HG03378 (cell line): ENCODE measurements around the gene CST2.
"Not testable (repeated sequence)": the region's sequence is repeated elsewhere in the genome, so short reads cannot be mapped to it uniquely, and the experiment has no call there.

Source experiments
- ATAC-seq: cut with Tn5 transposase; IDR thresholded peaks from one replicate; pipeline ENCODE4 v1.9.1; 2021; ENCODE audit warnings: mild to moderate bottlenecking, moderate library complexity; ENCODE audit not compliant: unreplicated experiment

CST2 gene, protein sequence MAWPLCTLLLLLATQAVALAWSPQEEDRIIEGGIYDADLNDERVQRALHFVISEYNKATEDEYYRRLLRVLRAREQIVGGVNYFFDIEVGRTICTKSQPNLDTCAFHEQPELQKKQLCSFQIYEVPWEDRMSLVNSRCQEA

DNA sequence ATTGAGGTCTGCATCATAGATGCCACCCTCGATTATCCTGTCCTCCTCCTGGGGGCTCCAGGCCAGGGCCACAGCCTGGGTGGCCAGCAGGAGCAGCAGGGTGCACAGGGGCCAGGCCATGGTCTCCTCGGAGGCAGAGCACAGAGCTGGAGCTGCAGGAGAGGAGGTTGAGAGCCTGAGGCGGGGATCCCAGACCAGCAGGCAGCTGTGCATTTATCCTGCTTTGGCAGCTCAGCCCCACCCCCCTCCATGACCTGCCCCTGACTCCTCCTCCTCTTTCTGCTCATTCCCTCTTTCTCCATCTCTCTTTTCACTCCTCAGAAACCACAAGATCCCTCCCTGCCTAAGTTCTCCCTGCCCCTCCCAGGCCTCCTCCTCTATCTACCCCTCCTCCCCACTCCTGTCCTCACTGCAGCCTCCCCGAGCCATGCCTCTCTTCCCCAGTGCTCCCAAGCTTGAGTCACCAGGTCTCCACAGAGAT lies at the start of gene CST2:
Gene CST2 (minus strand): TSS at position 189 of the 481 bp plus-strand sequence. CDS start 69 bp downstream, at position 120.
- ATAC-seq, result no peak

DNA sequence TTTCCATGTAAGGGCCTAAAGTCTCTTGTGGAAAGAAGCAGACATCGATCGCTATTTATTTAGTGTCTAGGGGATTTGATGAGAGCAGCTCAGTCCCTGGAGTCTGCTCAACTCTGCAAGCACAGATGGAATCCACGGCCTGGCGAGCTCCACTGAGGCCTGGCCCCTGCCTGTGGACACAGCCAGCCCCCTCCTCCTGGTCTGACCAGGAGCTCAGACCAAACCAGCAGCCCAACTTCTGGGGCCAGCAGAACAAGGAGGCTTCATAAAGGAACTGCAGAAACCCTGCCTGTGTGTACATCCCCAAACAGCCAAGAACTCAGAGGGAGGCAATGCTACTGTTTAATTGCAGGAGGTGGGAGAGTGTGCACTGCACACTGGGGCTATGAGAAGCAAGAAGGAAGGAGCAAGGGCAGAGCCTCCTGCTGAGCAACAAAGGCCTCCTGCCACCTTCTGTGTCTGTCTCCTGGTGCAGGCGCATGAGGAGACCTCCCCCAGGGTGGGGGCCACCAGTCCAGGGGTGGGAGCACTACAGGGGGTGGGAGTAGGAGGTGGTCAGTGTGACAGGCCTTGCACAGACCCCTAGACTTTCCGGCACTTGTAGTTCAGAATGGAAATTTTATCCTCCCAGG lies 49.2 kb upstream of the CST2 start:
- no peak for ATAC-seq

DNA sequence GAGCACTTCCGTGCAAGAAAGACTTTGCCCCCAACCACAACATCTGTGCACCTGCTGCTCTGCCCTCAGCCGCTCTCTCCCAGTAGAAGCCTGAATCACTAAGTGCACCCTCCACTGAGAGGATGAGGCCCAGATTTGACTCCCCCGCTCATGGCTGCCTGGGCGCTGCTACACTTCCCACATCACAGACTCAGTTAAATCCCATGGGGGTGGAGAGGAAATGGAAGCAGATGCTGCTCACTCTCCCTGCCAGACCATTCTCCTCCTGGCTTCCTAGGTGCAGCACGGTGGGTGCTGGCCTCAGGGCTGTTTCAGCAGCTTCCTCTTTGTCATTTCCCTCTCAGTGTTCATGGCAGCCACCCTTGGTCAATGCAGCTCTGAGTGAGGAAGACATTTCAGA lies 48.2 kb upstream of the CST2 start:
- peak; percentile 46 for ATAC-seq

- ATAC-seq, result no peak
Measured at GRCh38 chr20:23873370-23874015, 47.0 kb upstream of the CST2 start.

DNA sequence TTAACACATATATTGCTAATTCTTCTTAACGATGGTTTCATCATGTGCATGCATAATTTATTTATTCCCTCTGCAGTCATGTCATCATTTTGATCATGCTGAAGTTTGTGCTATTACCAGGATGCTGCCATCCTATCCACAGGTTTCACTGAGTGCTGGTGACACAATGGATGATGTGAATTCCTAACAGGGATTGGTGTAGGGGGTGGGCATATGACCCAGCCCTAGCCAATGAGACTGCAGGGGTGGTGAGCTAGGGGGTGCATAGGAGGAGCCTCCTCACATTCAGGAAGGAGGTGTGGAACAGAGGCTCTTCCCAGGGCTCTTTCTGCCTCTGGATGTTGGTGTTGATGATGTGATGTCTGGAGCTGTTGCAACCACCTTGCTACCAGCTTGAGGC lies 45.5 kb upstream of the CST2 start:
- ATAC-seq, result no peak

GRCh38 chr20:23870461-23870860 lies 43.9 kb upstream of the CST2 start:
- ATAC-seq, result no peak

GRCh38 chr20:23869520-23869919 lies 43.0 kb upstream of the CST2 start:
- ATAC-seq, result no peak

DNA sequence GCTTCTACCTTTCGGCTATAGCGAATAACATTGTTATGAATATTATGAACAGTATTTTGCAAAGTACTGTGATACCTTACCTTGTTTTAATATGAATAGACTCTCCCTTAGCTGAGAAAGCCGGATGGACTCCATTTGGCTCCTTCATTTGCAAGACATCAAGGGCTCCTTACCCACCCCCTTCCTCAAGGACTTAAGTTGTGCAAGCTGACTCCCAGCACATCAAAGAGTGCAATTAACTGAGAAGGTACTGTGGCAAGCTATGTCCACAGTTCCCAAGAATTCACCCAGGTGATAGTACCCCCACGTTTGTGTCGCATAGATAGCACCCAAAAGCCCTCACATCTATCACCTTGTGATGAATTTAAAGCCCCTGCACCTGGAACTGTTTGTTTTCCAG lies 41.8 kb upstream of the CST2 start:
- no peak for ATAC-seq

DNA sequence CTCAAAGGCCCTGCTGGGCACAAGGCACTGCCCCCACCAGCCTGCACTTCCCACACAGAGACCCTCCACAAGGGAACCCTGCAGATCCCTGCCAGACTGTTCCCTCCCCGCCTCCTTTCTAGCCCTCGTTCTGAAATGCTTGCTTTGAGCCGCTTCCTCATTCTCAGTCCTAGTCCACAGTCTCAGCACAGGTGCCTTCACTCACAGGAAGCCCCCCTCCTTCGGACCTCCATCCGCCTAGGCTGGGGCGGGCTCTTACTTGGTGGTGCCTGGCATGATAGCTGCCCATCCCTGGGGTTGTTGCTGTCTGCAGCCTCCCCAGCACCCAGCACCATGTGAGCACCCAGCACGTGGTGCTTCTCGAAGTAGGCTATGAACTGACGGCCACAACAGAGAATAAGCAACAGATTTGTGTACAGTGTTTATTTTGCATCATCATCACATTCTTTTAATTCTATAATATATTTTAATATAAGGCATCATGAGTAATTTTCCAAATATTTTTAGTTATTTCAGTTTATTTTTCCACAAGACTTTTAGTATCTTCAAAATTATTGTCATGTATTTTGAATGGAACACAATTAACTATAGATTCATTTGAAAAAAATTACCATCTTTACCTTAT lies 40.7 kb upstream of the CST2 start:
- ATAC-seq, result no peak

DNA sequence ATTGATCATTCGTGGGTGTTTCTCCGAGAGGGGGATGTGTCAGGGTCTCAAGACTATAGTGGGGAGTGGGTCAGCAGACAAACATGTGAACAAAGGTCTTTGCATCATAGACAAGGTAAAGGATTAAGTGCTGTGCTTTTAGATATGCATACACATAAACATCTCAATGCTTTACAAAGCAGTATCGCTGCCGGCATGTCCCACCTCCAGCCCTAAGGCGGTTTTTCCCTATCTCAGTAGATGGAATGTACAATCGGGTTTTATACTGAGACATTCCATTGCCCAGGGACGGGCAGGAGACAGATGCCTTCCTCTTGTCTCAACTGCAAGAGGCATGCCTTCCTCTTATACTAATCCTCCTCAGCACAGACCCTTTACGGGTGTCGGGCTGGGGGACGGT lies 34.2 kb upstream of the CST2 start:
- not testable (repeated sequence) for ATAC-seq

GRCh38 chr20:23857962-23858595 lies 31.6 kb upstream of the CST2 start:
- no peak for ATAC-seq

- no peak for ATAC-seq
Measured at GRCh38 chr20:23856736-23857135, 30.2 kb upstream of the CST2 start.

DNA sequence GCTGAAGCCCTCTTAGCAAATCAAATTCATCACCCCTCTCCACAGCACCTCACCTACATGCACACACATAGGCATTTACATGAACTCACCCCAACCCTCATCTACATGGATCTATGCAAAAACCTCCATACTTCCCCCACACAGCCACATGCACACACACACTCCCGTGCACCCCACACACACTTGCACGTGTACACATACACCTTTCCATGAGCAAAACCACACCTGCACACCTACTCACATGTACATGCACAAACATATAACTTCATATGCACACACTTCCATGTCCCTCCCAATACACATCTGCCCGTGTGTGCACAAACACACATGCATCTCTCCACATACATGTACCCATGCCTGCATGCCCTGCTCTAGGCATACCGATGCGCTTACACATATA lies 29.7 kb upstream of the CST2 start:
- ATAC-seq, result no peak

GRCh38 chr20:23841693-23842092 lies 15.2 kb upstream of the CST2 start:
- ATAC-seq, result no peak

DNA sequence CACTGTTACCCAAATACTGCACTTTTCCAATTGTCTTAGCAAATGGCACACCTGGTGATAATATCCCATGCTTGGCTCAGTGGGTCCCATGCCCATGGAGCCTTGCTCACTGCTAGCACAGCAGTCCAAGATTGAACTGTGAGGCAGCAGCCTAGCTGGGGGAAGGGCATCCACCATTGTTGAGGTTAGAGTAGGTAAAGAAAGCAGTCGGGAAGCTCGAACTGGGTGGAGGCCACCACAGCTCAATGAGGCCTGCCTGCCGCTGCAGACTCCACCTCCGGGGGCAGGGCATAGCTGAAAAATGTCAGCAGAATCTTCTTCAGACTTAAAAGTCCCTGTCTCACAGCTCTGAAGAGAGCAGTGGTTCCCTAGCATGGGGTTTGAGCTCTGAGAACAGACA lies 9.2 kb upstream of the CST2 start:
- no peak for ATAC-seq

GRCh38 chr20:23832775-23833513 lies 6.4 kb upstream of the CST2 start:
- ATAC-seq, result no peak

- not testable (repeated sequence) for ATAC-seq
Measured at GRCh38 chr20:23831961-23832360, 5.4 kb upstream of the CST2 start.

GRCh38 chr20:23823621-23824324 lies 2.8 kb downstream of the CST2 start:
- no peak for ATAC-seq

- no peak for ATAC-seq
Measured at GRCh38 chr20:23823111-23823510, 3.4 kb downstream of the CST2 start.

- ATAC-seq, result no peak
Measured at GRCh38 chr20:23820493-23820892, 6.0 kb downstream of the CST2 start.
